Osteoblast (primary cell): Measurements from ENCODE around the gene KLK14. TPM values are rescaled to one million over a fixed set of nuclear protein-coding genes. Genes with fewer than 3 reads are reported as not detected.

Source experiments
- DNase-seq: peaks from one replicate; pipeline ENCODE4 v3.0.0; 2011; ENCODE audit warnings: low spot score, mixed read lengths; ENCODE audit not compliant: insufficient read length; ENCODE audit errors: missing footprints
- H2AFZ ChIP-seq: 2 replicates; pipeline ENCODE4 v1.6.0; 2011; ENCODE audit warnings: mild to moderate bottlenecking, low read length
- H3K27ac ChIP-seq: 2 replicates; pipeline ENCODE4 v1.5.1; 2011; ENCODE audit warnings: mild to moderate bottlenecking, low read depth, low read length, moderate library complexity
- H3K27me3 ChIP-seq: 2 replicates; pipeline ENCODE4 v1.6.0; 2012; ENCODE audit warnings: mild to moderate bottlenecking, control low read depth, inconsistent platforms, low read length, moderate library complexity; ENCODE audit not compliant: insufficient read depth
- H3K36me3 ChIP-seq: 2 replicates; pipeline ENCODE4 v1.5.1; 2011; ENCODE audit warnings: mild to moderate bottlenecking, low read length, control low read depth, moderate library complexity; ENCODE audit not compliant: insufficient read depth
- H3K4me1 ChIP-seq: 2 replicates; pipeline ENCODE4 v1.5.1; 2011; ENCODE audit warnings: mild to moderate bottlenecking, low read length, control low read depth, moderate library complexity; ENCODE audit not compliant: insufficient read depth
- H3K4me2 ChIP-seq: 2 replicates; pipeline ENCODE4 v1.6.0; 2011; ENCODE audit warnings: mild to moderate bottlenecking, low read length; ENCODE audit not compliant: insufficient read depth
- H3K4me3 ChIP-seq: fragments of 200-600 bp; sonication (generic); 3 replicates; pipeline ENCODE4 v1.5.1; 2012; ENCODE audit warnings: mild to moderate bottlenecking, low read length, inconsistent platforms; ENCODE audit not compliant: insufficient read depth
- H3K79me2 ChIP-seq: 2 replicates; pipeline ENCODE4 v1.6.0; 2012; ENCODE audit warnings: mild to moderate bottlenecking, low read length, control low read depth, inconsistent platforms; ENCODE audit not compliant: insufficient read depth
- H3K9me3 ChIP-seq: 2 replicates; pipeline ENCODE4 v1.5.1; 2011; ENCODE audit warnings: low read depth, low read length, control low read depth
- H4K20me1 ChIP-seq: 2 replicates; pipeline ENCODE4 v1.6.0; 2012; ENCODE audit warnings: mild to moderate bottlenecking, low read length, control low read depth; ENCODE audit not compliant: insufficient read depth
- total RNA-seq: library from RNA; depleted of rRNA; stranded (reverse); fragments of >200 nt; gene quantifications from 2 replicates; pipeline ENCODE4 v1.2.3, GENCODE V29; 2012
- TF ChIP-seq, protein P1 (sequence below): IDR thresholded peaks from 2 replicates; pipeline ENCODE4 v1.5.1; 2011; ENCODE audit warnings: mild to moderate bottlenecking, low read depth, low read length, moderate library complexity; ENCODE audit errors: extremely low read depth

The KLK14 gene
- total RNA-seq, 1 donor = not detected

GRCh38 chr19:51076631-51077213, 6.0 kb downstream of the KLK14 start:
- no peak overlapping the region for H3K4me2 ChIP-seq
- no peaks in the 10 kb centered on the region for H3K4me1 ChIP-seq

GRCh38 chr19:51075998-51076397, 6.7 kb downstream of the KLK14 start:
- Histone ChIP-seq H4K20me1 (no peaks in the 10 kb centered on the region), H3K79me2 (no peaks in the 10 kb centered on the region), H3K27ac (no peak overlapping the region), H3K36me3 (no peaks in the 10 kb centered on the region), H3K4me2 (no peak overlapping the region), H3K9me3 (peaks cover 3% of the 10 kb centered on the region), H3K4me1 (no peaks in the 10 kb centered on the region), H3K27me3 (no peaks in the 10 kb centered on the region), H2AFZ (no peak overlapping the region), H3K4me3 (no peak overlapping the region)
- DNase-seq = no peak
- TF ChIP-seq, protein P1, sequence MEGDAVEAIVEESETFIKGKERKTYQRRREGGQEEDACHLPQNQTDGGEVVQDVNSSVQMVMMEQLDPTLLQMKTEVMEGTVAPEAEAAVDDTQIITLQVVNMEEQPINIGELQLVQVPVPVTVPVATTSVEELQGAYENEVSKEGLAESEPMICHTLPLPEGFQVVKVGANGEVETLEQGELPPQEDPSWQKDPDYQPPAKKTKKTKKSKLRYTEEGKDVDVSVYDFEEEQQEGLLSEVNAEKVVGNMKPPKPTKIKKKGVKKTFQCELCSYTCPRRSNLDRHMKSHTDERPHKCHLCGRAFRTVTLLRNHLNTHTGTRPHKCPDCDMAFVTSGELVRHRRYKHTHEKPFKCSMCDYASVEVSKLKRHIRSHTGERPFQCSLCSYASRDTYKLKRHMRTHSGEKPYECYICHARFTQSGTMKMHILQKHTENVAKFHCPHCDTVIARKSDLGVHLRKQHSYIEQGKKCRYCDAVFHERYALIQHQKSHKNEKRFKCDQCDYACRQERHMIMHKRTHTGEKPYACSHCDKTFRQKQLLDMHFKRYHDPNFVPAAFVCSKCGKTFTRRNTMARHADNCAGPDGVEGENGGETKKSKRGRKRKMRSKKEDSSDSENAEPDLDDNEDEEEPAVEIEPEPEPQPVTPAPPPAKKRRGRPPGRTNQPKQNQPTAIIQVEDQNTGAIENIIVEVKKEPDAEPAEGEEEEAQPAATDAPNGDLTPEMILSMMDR = no peak

More at GRCh38 chr19:51076631-51077213, 6.0 kb downstream of the KLK14 start:
- H3K27ac ChIP-seq = no peak overlapping the region
- TF ChIP-seq, protein P1 = no peak
- H3K4me3 ChIP-seq = no peak overlapping the region
- H2AFZ ChIP-seq = no peak overlapping the region
- no peaks in the 10 kb centered on the region for H3K36me3 ChIP-seq
- no peaks in the 10 kb centered on the region for H4K20me1 ChIP-seq
- H3K9me3 ChIP-seq = peaks cover 3% of the 10 kb centered on the region
- no peaks in the 10 kb centered on the region for H3K27me3 ChIP-seq
- H3K79me2 ChIP-seq = no peaks in the 10 kb centered on the region
- DNase-seq = peak; percentile 21

DNA sequence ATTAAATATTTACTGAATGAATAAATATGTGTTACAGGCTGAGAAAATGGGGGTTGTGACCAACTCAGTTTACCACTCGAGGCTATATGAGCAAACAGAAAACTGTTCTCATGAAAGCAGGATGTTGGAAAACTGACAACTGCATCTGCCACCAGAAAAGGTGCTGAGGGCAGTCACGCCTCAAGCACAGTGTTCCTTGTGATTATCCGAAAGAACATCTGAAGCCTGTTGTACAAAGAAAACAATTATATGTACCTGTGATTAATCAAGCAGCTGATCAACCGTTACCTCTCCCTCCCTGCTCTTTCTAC, 11.6 kb downstream of the KLK14 start:
- Histone ChIP-seq H3K79me2 (no peaks in the 10 kb centered on the region), H3K4me1 (no peaks in the 10 kb centered on the region)
- no peak for DNase-seq

DNA sequence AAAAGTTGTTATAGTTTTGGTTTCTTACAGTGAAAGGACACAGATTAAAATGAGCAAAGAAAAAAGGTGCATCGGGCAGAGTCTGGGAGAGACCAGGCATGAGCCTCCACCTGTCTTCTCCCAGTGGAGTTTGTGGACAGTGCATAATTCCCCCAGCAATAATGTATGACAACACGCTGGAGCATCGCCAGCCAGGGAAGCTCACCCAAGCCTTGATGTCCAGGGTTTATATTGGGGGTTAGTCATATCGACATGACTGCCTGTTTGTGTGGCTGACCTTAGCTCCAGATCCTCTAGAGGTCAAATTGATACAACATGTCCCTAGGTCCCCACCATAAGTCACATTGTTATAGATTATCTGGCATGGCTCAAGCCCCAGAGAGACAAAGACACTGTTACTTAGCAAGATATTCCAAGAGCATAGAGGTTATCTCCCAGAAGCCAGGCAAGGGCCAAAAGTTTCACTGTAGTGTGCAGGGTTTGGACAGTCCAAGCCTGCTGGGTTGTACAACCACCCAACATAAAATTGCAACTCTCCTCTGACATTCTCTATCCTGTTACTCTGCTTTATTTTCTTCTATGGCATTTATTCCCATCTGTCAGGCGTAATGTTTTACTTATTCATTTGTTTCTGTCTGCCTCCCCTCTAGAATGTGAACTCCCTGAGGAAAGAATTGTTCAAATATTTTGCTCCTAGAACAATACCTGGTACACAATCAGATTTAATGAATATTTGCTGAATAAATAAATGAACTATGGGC, 12.2 kb downstream of the KLK14 start:
- no peak for DNase-seq
- Histone ChIP-seq H3K4me2 (no peak overlapping the region), H4K20me1 (no peaks in the 10 kb centered on the region), H3K27ac (no peak overlapping the region), H2AFZ (no peak overlapping the region), H3K4me3 (no peak overlapping the region), H3K9me3 (peaks cover 3% of the 10 kb centered on the region), H3K79me2 (no peaks in the 10 kb centered on the region), H3K4me1 (no peaks in the 10 kb centered on the region), H3K27me3 (no peaks in the 10 kb centered on the region), H3K36me3 (no peaks in the 10 kb centered on the region)
- TF ChIP-seq, protein P1 = no peak

More for the DNA sequence above, 11.6 kb downstream of the KLK14 start:
- H3K4me3 ChIP-seq = no peak overlapping the region
- H3K36me3 ChIP-seq = no peaks in the 10 kb centered on the region
- TF ChIP-seq, protein P1 = no peak
- H4K20me1 ChIP-seq = no peaks in the 10 kb centered on the region
- no peak overlapping the region for H3K4me2 ChIP-seq
- H3K9me3 ChIP-seq = peaks cover 3% of the 10 kb centered on the region
- H3K27ac ChIP-seq = no peak overlapping the region
- H3K27me3 ChIP-seq = no peaks in the 10 kb centered on the region
- no peak overlapping the region for H2AFZ ChIP-seq
